Right renal cortex interstitium (tissue), 3 donors: Measurements from ENCODE around the gene ACAA2. TPM values are rescaled to one million over a fixed set of nuclear protein-coding genes. Genes with fewer than 3 reads are reported as not detected.
"Not testable (repeated sequence)": the region's sequence is repeated elsewhere in the genome, so short reads cannot be mapped to it uniquely, and the experiment has no call there.

Experiments
- DNase-seq, 3 donors: peaks; one replicate each; pipeline ENCODE4 v3.0.0-alpha.2; 2013; ENCODE audit warnings: low read depth in 3 of 3, low spot score in 2 of 3
- polyA plus RNA-seq, 3 donors: library from polyadenylated mRNA; unstranded; fragments of 120-200 nt; gene quantifications; one replicate each; pipeline ENCODE4 v1.2.1, GENCODE V29; 2013; ENCODE audit not compliant: insufficient read length in 3 of 3

The ACAA2 gene
- polyA plus RNA-seq, 3 donors, result 255 to 299 (median 279) TPM

DNA sequence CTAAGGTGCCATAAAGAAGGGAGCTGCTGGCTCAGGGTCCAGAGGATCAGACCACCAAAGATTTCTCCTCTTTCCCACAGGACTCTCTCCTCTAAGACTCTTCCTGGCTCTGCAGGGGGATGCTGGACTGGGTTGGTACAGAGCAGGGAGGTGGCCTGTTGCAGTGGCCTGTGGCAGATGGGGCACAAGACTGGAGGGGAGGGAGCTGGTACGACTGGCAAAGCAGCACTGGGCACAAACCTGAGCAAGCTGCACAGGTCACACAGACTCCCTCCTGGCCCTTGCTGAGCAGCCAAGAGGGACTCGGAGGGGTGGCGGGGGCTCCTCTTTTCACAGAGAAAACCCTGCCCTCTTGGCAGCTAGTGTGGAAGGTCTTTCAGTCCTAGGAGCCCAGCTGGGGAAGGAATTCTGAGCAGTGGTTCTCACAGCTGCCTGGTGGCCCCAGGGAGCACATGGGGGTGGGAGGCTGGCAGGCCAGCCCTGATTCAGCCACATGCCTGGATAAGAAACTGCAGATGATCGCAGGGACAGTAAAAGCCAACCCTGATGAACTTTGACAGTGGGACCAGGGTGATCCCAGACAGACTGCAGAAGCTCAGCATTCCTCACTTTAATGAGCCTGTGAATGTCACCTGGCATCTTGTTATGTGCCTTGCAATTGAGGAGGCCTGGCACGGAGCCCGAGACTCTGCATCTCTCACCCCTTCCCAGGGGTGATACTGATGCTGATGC is 32.5 kb upstream of the ACAA2 start:
- DNase-seq, result no peak

DNA sequence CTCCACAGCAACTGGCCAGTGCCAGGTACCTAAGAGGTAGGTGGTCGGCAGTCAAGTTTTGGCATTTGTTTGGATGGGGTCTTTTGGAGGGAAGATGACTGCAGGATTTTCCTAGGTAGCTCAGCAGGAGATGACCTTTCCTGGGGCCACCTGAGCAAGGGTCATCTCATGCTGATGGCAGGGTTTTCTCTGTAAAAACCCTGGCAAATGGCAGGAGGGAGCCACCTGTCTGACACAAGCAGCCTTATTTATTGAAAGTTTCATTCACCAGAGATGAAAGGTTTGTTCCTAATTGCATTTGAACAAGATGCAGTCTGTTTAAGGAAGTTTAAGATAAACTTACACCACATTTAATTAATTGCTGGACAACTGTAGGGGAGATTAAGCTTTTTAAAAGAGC is 31.6 kb upstream of the ACAA2 start:
- DNase-seq, result no peak

DNA sequence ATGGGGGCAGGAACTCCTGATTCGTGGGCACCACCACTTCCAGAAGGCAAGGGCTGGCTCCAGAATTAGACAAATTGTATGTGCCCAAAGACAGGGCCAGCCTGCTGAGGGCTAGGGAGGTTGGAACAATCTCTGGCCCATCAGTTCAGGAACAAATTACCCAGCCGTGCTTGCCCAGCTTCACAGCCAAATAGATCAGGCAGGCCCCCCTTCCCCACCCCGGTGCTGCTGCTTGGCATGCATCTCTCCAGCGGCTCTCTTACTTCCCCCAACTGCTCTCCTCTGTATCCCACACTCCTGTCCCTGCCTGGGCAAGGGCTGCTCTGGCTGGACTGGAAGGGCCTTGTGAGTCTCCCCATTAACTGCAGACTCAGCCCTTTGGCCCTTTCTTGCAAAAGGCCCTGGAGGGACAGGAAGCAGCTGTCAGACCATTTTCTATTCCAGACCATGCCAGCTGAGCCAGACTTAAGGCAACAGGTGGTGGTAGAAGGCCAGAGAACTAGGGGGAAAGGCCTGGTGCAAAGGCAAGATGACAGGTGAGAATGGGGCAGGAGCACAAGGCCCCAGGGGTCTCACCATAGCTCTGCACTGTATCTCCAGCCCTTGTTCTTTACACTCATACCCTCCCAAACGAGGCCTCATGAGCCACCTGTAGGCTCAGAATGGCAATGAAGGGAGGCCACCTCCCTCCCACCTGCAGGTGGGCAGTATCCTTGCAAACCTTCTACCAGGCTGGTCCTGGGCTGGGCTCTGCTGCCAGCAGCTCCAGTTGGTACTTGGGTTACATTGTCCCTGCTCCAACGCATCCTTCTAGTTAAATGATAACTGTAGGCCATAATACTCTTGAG is 30.7 kb upstream of the ACAA2 start:
- DNase-seq, result no peak

DNA sequence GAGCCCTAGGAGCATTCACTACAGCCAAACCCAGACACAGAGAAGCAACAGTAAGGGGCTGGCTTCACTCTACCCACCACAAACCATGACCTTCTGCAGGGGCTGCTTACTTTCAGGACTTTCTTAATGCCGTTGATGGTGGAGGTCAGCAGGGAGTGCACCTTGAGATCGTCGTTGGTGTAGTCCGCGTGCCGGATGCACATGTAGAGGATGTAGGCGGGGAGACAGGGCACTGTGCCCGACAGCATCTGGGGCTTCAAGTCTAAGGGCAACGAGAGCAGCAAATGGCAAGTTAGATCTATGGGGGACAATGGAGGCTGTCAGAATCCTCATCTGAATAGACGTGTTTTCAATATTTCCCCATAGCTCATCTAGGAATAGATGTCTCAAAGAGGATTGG is 29.8 kb upstream of the ACAA2 start:
- no peak for DNase-seq

DNA sequence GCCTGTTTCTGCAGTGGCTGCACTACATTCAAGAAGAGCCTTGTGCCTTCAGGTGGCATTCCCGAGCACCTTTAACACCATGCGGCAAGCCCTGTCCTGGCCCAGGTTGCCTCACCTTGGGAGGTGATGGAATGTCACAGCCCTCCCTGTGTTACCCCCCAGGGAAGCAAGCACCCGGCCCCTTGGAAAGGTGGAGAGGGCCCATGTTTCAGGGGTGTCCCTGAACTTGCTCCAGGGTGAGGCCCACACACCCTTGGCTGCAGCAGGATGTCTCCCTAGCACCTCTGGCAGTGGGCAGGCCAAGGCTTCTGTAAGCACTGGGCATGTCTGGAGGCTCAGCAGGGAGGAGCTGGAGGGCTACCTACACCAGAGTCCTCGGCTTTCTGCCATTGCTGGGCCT is 29.3 kb upstream of the ACAA2 start:
- no peak for DNase-seq

DNA sequence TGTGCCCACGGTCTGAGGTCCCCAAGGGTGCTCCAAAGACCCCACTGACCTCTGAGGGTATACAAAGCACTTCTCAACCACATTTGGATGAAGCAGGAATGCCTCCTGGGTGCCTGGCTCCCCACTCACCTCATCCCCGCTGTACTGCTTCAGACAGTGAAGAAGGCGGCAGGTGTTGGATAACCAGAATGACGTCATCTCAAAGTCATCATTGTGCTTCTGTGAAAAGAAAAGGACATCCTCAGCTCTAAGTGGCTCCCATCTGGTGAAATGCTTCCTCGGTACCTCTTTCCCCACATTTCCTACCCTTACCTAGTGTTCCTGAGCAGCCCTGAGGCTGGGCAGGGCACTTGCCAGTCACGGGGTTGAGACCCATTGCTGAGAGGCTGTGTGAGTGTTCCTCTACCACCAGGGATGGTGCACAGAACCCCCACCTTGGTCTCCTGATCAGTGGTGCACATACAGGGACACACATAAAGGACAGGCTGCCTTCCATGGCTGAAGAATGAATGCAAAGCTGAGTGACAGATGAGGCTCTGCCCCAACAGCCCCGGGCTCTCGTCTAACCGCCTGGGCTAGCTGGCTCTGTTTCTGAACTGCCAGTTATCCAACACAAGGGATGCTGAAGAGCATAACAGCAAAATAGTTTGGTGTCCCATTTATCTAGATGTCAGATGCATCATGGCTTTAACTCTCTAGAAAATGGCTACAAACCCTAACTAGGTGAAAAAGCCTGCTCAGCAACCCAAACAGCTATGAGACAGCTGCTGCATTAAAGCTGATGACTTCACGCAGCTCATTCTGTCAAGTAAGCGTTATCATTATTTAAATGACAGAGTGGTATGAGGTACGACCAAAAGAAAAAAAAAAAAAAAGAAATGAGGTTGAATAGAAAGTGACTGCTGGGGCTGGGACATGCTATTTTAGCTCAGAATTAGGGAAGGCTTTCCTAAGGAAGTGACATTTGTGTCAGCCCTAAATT is 28.2 kb upstream of the ACAA2 start:
- no peak for DNase-seq

DNA sequence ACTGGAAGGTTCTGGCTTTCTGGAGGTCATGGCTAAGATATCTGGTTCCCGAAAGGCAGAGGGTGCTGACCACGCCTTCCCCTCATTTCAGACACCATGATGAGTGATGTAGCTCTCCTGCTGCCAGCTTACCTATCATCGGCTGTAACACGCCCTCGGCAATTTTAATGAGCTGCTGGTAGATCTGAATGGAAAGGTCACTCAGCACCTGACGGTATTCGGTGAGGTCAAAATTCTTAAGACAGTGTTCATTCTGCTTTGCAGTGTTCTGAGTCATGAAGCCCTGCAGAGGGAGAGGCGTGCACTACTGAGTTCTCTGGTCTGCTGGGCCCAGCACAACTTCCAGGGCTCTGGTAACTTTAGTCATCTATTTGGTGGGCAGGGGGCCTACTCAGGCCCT is 25.7 kb upstream of the ACAA2 start:
- no peak for DNase-seq

DNA sequence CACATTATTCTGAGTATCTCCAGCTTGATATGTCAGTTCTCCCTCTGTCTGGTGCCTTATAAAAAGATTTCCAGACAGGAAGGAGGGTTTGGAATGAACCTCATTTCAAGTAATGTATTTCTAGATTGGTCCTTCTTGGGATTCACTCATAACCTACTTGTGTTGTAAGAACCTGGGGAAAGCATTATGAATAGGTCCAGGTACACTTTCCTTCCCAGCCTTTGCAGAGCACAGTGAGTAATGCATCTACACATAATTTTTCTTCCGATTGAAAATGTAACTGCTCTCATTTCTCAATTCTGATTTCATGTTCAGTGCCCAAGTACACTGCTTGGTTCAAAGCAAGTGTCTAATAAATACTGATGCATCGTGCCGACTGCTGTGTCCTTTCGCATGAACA is 25.0 kb upstream of the ACAA2 start:
- DNase-seq, result no peak

DNA sequence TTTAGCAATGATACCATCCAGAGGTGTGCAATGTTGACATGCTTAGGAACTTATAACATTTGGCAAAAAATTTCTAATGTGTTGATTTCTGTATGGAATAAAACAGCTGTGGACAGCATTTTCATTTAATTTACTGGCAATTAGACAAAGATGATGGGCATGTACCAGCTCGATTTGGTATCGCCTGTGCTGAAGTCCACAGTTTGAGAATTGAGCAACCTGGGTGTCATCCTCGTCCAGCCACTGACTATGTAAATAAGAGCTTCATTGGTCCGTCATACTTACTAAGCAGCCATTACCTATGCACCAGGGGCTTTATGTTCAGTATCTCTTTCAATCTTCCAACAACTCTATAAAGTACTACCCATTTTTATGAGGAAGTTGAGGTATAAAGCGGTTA is 24.6 kb upstream of the ACAA2 start:
- DNase-seq, result no peak

DNA sequence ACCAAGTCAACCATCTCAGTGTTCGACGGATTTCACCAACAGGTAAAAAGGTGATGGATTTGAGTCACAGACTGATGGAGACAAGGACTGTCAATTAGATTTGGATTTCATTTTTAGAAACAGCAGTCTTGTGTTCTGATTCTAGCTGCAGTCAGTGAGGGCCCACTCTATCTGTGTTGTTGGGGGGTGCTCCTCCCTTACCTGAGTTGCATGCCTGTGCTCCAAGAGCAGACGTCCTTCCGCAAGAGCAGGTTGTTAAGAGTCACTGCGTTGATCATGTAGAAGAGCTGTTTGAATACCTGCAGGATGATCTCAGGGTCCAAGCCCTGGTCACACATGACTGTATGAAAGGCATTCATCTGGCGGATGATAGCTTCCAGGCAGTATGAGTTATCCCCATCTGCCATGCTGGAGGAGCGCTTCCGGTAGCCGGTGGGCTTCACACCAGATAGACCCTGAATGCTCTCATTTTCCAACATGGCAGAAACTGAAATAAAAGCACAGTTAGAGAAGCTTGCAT is 24.0 kb upstream of the ACAA2 start:
- DNase-seq, result not testable (repeated sequence)

DNA sequence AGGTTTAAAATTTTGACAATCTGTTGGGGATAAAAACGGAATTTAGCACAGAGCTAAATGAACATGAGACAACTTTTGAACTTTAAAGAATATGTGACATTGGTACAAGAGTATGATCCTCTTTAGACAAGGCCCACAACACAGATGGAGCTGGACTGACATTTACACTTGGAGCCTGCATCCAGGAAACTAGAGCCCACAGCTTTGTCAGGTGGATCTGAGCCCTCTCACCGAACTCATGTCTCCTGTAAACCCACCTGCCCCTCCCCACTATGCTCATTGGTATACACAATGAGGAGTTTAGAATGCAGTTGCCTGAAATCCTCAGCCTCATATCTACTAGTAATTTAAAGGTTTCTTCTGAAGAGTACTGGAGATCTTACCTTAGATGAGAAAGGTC is 22.1 kb upstream of the ACAA2 start:
- no peak for DNase-seq

DNA sequence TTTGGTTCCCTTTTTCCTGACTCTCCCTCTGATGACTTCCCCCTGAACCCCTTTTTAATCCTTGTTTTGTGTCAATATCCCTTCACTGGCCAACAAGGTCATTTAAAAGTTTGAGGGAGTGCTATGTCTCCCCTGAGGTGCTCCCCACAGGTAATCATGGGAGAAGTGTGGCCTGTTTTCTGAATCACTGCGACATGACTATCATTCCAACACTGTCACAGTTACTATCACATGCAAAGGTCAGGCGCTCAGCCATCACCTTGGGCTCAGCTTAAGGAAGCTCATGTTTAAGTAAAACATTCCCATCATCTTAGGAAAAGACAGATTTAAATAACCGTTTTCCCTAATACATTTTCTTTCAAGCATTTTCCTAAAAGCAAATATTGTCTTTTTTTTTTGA is 20.9 kb upstream of the ACAA2 start:
- no peak for DNase-seq

DNA sequence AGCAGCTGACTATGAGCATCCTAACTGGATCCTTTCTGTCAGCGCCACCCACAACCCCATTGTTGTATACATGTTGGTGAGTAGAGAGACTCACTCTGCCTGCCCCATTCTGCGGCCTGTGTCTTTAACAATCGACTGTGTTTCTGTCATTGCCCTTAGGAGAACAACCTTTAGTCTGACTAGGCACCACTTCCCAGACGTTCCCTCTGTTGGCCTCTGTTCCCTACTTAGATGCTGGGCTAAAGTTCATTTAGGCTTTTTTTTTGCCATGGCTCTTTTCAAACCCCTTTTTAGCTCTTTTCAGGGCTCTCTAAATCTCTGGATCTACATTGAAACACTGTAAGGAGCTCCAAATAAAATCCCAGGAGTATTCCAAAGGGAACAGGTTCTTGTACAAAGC is 20.5 kb upstream of the ACAA2 start:
- no peak for DNase-seq

DNA sequence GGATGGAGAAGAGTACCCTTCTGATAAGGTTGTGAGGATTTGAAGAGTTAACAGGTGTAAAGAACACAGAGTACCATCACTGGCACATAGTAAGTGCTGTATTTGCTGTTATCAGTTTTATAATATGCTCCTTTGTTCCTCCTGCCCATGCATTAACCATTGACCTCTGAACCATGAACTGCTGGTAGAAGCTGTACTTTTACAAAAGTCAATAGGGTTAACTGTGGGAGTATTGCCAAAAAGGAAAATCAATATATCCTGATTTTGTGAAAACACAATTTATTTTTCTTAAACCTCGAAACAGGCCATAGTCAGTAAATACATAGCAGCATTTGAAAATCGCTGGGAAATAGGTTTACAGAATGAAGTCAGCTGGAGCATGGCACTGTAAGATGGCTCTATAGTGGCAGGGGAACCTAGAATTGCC is 18.9 kb upstream of the ACAA2 start:
- no peak for DNase-seq

DNA sequence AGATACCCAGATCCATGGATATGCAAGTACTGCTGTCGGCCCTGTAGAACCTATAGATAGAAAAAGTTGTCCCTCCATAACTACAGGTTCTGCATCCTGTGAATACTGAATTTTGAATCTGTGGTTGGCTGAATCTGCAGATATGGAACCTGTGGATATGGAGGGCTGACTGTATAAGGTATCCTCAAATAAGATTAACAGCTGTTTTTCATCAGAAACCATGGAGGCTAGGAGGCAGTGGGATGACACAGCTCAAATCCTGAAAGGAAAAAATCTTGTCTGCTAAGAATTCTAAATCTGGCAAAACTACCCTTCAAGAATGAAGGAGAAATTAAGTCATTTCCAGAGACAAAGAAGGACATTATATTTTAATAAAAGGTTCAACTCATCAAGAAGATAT is 14.7 kb upstream of the ACAA2 start:
- no peak for DNase-seq

DNA sequence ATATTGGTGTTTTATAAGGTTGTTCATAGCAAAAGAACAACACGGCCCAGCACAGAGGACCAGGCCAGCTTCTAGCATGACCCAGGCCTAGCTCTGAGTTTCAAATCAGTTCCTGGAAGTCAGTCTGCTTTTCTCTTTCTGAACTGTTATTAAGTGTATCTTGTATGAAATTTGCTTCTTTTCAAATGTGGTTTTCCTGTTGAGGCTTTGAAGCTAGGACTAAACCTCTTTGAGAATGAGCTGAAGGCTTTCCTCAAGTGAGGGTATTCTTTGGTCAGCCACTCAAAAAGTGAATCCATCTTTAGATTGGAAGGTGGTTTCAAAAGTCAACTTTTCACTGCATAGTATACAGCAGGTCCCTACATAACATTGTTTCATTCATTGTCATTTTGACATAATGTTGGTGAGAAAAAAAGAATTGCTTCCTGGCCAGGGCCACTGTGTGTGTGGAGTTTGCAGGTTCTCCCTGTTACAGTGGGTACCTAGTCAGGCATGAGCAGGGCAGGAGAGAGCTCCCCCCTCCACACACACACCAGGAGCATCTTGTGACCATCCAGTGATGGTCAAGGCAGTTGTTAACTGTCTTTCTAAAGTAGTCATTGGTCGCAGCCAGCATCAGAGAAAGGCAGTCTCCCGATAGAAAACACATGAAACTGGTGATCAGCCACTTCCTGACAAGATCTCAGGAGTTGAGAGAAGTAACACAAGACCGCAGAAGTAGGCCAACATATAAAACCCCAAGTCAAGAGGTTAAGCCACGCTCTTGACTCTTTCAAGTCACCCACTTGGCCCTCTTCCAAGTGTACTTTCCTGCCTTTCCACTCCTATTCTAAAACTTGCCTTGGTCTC is 6.7 kb upstream of the ACAA2 start:
- DNase-seq, result no peak

DNA sequence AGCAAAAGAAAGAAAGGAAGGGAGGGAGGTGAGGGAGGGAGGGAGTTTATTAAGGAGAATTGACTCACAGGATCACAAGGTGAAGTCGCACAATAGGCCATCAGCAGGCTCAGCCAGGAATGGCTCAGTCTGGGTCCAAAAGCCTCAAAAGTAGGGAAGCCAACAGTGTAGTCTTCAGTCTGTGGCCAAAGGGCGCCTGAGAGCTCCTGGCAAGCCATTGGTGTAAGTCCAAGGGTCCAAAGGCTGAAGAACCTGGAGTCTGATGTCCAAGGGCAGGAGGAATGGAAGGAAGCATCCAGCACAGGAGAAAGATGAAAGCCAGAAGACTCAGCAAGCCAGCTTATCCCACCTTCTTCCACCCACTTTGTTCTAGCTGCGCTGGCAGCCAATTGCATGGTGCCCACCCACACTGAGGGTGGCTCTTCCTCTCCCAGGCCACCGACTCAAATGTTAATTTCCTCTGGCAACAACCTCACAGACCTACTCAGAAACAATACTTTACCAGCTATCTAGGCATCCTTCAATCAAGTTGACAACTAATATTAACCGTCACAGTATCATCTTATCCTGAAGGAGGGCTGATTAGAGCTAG is 5.8 kb upstream of the ACAA2 start:
- no peak for DNase-seq

DNA sequence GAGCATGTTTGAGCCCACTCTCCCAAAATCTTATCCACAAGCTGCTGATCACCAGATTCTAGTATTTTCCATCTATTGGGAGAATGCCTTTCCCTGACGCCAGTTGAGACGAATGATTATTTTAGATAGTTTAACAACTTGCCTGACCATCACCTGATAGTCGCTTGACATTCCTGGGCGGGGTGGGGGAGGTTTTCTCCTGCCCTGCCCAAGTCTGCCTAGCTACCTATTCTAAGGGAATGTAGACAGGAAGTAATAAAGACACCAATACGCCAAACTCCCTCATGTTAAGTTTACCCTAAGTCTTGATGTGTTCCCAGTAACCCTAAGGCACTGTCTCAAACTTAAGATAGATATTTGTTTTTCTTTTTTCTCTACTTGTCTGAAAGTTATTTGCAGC is 4.6 kb upstream of the ACAA2 start:
- DNase-seq, result no peak

DNA sequence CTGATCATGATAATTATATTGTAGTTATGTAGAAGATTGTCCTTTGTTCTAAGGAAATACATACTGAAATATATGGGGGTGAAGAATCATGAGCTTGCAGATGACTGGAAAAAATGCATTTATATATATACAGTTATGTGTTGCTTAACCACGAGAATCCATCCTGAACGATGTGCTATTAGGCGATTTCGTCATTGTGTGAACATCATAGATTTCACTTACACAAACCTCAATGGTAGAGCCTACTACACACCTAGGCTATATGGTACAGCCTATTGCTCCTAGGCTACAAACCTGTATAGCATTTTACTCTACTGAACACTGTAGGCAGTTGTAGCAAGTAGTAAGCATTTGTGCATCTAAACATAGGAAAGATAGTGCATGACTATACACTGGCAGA is 2.6 kb upstream of the ACAA2 start:
- DNase-seq, result no peak

DNA sequence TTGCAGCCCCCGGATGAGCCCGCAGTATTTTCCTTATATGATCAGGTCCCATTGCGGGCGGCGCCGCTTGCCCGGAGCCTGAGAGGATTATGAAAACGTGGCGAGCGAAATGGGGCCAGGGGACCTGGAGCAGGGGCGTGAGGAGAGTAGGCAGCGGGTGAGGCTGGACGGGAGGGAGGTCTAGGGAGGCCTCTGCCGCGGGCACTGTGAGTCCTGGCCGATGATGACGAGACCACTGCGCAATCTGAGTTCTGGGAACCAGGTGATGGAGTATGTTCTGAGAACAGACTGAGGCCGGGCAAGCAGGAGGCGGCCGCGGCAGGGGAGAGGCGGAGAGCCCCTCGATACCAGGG is 790 bp upstream of the ACAA2 start:
- peak in 2 of 3 donors; percentile 45 to 56 for DNase-seq
